DMS153 treated with DMSO at 0.1 percent for 48 hours (cell line): ENCODE data around the gene SLCO3A1.
"Not testable (repeated sequence)": the region's sequence is repeated elsewhere in the genome, so short reads cannot be mapped to it uniquely, and the experiment has no call there.

Experiments
- DNase-seq: peaks from one replicate; lab custom pipeline; 2025; ENCODE audit not compliant: unreplicated experiment; lab: John Stamatoyannopoulos, UW

SLCO3A1 gene

GRCh38 chr15:92061511-92062195, 208.1 kb downstream of the SLCO3A1 start:
- no peak for DNase-seq

GRCh38 chr15:92062505-92062904, 209.0 kb downstream of the SLCO3A1 start:
- DNase-seq, result no peak

DNA sequence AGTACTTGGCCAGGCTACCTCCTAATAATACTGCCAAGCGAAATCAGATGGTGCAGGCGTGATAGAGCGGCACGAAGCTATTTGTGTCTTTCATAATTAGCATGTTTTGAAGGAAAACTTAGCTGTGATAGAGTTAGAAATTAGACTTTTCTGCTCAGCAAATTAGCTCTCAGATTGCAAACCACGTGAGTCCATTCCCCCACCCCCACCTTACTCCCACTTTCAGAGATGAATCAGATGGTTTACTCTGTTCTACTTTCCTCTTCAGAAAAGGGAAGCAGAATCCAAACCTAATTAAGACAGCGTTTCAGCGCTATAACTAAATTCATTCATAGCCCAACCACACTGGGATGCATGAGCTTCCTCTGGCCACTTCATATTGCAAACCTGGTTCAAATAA, 214.6 kb downstream of the SLCO3A1 start:
- no peak for DNase-seq

GRCh38 chr15:92069308-92070250, 216.1 kb downstream of the SLCO3A1 start:
- no peak for DNase-seq

DNA sequence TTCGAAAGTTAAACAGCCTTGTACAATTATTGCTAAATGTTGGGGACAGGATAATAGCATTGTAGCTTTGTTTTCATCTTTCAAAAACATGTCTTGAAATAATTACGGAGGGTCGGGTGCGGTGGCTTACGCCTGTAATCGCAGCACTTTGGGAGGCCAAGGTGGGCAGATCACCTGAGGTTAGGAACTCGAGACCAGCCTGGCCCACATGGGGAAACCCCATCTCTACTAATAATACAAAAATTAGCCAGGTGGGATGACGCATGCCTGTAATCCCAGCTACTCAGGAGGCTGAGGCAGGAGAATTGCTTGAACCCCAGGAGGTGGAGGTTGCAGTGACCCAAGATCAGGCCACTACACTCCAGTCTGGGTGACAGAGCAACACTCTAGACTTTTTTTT, 216.7 kb downstream of the SLCO3A1 start:
- DNase-seq, result not testable (repeated sequence)

- DNase-seq, result no peak
Observed at GRCh38 chr15:92071045-92071634, 217.6 kb downstream of the SLCO3A1 start.

GRCh38 chr15:92073044-92073785, 219.7 kb downstream of the SLCO3A1 start:
- no peak for DNase-seq

GRCh38 chr15:92074101-92074500, 220.6 kb downstream of the SLCO3A1 start:
- DNase-seq, result no peak

GRCh38 chr15:92074646-92075045, 221.1 kb downstream of the SLCO3A1 start:
- no peak for DNase-seq

- DNase-seq, result no peak
Observed at GRCh38 chr15:92075764-92076163, 222.3 kb downstream of the SLCO3A1 start.

GRCh38 chr15:92076541-92076940, 223.0 kb downstream of the SLCO3A1 start:
- DNase-seq, result no peak

GRCh38 chr15:92077353-92078085, 224.0 kb downstream of the SLCO3A1 start:
- DNase-seq, result no peak

GRCh38 chr15:92078270-92078669, 224.8 kb downstream of the SLCO3A1 start:
- no peak for DNase-seq

DNA sequence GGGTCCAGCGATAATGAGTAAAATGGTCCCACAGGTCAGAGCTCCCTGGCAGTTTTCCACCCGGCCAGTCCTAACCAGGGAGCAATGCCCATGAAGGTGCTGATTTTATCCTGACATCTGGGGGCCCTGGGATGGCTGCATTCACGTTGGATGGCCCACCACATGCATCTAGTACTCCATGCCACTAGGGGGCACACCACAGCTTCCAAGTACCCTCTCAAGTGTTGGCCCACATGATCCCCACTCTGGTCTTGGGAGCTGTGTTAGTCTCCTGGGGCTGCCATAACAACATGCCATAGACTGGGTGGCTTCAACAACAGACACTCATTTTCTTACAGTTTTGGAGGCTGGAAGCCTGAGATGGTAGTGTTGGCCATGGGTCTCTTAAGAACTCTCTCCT, 225.5 kb downstream of the SLCO3A1 start:
- DNase-seq, result no peak

DNA sequence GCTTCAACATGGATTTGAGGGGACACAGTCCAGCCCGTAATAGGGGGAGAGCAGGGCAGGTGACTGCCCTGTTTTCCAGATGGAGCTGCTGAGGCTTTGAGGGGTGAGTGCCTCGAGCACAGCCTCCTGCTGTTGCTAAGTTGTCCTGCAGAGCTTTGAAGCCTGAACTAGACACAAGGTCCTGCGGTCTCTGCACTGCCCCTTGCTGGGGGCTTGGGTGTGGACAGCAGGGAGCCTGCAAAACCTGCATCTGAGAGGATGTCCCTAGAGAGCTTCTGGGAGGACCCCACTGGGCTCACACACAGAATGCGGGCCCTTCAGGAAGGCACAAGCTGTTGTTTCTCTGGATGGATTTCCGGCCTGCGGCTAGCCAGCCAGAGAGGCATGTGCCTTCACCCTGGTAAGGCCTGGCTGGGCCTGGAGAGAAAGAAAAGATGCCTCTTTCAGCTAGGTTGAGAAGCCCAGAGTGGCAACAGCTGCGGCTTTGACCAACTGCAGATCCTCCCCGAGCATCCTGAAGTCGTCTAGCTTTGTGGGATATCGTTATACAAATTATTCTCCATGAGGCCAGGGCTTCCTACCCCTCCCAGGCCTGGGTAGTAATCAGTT, 226.2 kb downstream of the SLCO3A1 start:
- DNase-seq, result no peak

DNA sequence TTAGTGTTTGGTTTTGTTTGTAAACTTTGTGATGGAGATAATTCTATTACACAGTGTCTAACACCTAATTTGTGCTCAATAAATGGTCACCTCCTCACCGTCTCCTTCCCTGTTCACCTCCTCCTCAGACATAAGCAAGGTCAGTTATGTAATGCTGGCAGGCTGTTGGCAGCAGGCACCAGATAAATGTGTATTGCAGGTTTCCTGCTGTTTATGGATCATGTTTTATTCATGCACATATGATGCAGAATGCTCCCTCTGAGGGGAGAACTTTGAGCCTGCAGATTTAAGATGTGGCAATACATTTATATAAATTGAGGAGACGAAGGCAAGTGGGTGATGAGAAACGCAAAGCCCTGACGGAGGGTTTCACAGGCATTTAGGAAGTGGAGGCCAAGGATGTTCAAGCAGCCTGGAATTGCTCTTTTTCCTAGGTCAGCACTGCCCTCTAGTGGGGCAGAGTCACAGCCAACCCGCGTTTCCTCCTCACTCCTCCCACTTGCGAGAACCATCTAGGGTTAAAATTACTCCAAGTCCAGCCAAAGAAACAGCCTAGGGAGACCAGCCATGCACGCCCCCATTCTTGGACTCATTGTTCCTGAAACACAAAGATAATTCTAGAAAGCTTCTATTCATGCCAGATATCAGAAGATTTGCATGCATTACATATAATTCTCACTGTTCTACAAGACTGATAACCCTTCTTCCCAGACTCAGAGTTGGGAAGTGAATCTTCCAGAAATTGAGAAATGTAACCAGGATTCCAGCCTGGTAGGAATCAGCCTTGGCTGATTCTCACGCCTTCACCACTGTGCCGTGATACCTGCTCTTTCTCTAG, 228.7 kb downstream of the SLCO3A1 start:
- peak; percentile 27 for DNase-seq

- DNase-seq, result no peak
Observed at GRCh38 chr15:92083190-92083589, 229.7 kb downstream of the SLCO3A1 start.

DNA sequence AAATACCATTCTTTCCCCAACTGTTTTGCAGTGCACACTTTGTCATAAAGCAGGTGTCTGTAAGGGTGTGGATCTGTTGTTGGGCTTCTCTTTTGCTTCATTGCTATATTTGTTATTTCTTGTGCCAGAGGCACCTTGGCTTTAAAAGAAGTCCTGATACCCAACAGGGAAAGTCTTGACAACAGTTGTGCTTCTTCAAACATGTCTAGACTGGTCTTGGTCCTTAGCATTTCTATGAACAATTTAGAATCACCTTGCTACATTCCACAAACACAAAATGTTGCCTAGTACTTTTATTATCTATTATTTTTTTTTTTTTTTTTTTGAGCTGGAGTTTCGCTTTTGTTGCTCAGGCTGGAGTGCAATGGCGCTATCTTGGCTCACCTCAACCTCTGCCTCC, 233.7 kb downstream of the SLCO3A1 start:
- DNase-seq, result no peak

- DNase-seq, result no peak
Observed at GRCh38 chr15:92091155-92091734, 237.7 kb downstream of the SLCO3A1 start.
